ENCODE data around the gene CCDC85B. TPM values are rescaled to one million over a fixed set of nuclear protein-coding genes. Genes with fewer than 3 reads are reported as not detected.

The CCDC85B gene
- total and polyA plus RNA-seq, 2 of the 13 experiments (the other 11 are each of a cell fraction or from before 2014, with no cell fraction given): 8.2 to 19.5 TPM

- TF ChIP-seq, protein P1, sequence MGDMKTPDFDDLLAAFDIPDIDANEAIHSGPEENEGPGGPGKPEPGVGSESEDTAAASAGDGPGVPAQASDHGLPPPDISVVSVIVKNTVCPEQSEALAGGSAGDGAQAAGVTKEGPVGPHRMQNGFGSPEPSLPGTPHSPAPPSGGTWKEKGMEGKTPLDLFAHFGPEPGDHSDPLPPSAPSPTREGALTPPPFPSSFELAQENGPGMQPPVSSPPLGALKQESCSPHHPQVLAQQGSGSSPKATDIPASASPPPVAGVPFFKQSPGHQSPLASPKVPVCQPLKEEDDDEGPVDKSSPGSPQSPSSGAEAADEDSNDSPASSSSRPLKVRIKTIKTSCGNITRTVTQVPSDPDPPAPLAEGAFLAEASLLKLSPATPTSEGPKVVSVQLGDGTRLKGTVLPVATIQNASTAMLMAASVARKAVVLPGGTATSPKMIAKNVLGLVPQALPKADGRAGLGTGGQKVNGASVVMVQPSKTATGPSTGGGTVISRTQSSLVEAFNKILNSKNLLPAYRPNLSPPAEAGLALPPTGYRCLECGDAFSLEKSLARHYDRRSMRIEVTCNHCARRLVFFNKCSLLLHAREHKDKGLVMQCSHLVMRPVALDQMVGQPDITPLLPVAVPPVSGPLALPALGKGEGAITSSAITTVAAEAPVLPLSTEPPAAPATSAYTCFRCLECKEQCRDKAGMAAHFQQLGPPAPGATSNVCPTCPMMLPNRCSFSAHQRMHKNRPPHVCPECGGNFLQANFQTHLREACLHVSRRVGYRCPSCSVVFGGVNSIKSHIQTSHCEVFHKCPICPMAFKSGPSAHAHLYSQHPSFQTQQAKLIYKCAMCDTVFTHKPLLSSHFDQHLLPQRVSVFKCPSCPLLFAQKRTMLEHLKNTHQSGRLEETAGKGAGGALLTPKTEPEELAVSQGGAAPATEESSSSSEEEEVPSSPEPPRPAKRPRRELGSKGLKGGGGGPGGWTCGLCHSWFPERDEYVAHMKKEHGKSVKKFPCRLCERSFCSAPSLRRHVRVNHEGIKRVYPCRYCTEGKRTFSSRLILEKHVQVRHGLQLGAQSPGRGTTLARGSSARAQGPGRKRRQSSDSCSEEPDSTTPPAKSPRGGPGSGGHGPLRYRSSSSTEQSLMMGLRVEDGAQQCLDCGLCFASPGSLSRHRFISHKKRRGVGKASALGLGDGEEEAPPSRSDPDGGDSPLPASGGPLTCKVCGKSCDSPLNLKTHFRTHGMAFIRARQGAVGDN (CRISPR knock-in tag; IDR thresholded peaks at IDR 0.05): peak; percentile 47
- TF ChIP-seq FOSL2 (CRISPR knock-in tag; IDR thresholded peaks at IDR 0.05): peak; percentile 96
- TF ChIP-seq POLR2G (IDR thresholded peaks at IDR 0.05; ENCODE audit: low read depth, low read length): peak; percentile 27; the same call in 1 of the 2 replicates
- no peak for TF ChIP-seq ZBTB4 (CRISPR knock-in tag; IDR thresholded peaks at IDR 0.05; ENCODE audit: borderline replicate concordance)
- TF ChIP-seq, protein P2, sequence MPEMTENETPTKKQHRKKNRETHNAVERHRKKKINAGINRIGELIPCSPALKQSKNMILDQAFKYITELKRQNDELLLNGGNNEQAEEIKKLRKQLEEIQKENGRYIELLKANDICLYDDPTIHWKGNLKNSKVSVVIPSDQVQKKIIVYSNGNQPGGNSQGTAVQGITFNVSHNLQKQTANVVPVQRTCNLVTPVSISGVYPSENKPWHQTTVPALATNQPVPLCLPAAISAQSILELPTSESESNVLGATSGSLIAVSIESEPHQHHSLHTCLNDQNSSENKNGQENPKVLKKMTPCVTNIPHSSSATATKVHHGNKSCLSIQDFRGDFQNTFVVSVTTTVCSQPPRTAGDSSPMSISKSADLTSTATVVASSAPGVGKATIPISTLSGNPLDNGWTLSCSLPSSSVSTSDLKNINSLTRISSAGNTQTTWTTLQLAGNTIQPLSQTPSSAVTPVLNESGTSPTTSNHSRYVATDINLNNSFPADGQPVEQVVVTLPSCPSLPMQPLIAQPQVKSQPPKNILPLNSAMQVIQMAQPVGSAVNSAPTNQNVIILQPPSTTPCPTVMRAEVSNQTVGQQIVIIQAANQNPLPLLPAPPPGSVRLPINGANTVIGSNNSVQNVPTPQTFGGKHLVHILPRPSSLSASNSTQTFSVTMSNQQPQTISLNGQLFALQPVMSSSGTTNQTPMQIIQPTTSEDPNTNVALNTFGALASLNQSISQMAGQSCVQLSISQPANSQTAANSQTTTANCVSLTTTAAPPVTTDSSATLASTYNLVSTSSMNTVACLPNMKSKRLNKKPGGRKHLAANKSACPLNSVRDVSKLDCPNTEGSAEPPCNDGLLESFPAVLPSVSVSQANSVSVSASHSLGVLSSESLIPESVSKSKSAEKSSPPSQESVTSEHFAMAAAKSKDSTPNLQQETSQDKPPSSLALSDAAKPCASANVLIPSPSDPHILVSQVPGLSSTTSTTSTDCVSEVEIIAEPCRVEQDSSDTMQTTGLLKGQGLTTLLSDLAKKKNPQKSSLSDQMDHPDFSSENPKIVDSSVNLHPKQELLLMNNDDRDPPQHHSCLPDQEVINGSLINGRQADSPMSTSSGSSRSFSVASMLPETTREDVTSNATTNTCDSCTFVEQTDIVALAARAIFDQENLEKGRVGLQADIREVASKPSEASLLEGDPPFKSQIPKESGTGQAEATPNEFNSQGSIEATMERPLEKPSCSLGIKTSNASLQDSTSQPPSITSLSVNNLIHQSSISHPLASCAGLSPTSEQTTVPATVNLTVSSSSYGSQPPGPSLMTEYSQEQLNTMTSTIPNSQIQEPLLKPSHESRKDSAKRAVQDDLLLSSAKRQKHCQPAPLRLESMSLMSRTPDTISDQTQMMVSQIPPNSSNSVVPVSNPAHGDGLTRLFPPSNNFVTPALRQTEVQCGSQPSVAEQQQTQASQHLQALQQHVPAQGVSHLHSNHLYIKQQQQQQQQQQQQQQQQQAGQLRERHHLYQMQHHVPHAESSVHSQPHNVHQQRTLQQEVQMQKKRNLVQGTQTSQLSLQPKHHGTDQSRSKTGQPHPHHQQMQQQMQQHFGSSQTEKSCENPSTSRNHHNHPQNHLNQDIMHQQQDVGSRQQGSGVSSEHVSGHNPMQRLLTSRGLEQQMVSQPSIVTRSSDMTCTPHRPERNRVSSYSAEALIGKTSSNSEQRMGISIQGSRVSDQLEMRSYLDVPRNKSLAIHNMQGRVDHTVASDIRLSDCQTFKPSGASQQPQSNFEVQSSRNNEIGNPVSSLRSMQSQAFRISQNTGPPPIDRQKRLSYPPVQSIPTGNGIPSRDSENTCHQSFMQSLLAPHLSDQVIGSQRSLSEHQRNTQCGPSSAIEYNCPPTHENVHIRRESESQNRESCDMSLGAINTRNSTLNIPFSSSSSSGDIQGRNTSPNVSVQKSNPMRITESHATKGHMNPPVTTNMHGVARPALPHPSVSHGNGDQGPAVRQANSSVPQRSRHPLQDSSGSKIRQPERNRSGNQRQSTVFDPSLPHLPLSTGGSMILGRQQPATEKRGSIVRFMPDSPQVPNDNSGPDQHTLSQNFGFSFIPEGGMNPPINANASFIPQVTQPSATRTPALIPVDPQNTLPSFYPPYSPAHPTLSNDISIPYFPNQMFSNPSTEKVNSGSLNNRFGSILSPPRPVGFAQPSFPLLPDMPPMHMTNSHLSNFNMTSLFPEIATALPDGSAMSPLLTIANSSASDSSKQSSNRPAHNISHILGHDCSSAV (CRISPR knock-in tag; IDR thresholded peaks at IDR 0.05; ENCODE audit: borderline replicate concordance): no peak
- TF ChIP-seq, protein P3, sequence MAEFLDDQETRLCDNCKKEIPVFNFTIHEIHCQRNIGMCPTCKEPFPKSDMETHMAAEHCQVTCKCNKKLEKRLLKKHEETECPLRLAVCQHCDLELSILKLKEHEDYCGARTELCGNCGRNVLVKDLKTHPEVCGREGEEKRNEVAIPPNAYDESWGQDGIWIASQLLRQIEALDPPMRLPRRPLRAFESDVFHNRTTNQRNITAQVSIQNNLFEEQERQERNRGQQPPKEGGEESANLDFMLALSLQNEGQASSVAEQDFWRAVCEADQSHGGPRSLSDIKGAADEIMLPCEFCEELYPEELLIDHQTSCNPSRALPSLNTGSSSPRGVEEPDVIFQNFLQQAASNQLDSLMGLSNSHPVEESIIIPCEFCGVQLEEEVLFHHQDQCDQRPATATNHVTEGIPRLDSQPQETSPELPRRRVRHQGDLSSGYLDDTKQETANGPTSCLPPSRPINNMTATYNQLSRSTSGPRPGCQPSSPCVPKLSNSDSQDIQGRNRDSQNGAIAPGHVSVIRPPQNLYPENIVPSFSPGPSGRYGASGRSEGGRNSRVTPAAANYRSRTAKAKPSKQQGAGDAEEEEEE (CRISPR knock-in tag; IDR thresholded peaks at IDR 0.05; ENCODE audit: borderline replicate concordance): no peak
- TF ChIP-seq ZNF572 (CRISPR knock-in tag; IDR thresholded peaks at IDR 0.05): no peak
- no peak for TF ChIP-seq MYNN (CRISPR knock-in tag; IDR thresholded peaks at IDR 0.05; ENCODE audit: low read depth)
- TF ChIP-seq AHR (CRISPR knock-in tag; IDR thresholded peaks at IDR 0.05): no peak
Observed at GRCh38 chr11:65915821-65916251, 25.4 kb downstream of the CCDC85B start (continued).

Data from HepG2 (cell line).